T-helper 1 cell treated with Interleukin-12 subunit alpha and Interleukin-12 subunit beta and Interleukin-4 antibody, amounts not matched to agents 30 ng/mL and 1 ng/mL, for 36 hours (primary cell): ENCODE data around the gene ADCK1. TPM values are rescaled to one million over a fixed set of nuclear protein-coding genes. Genes with fewer than 3 reads are reported as not detected.
"Not testable (repeated sequence)": the region's sequence is repeated elsewhere in the genome, so short reads cannot be mapped to it uniquely, and the experiment has no call there.

ENCODE experiments used
- intact Hi-C: fragments of 100-400 bp; cut with micrococcal nuclease; formaldehyde crosslinking; loops from one replicate; pipeline ENCODE4 v1.15.1; 2024
- total RNA-seq: library from RNA; stranded (reverse); gene quantifications from 2 replicates; pipeline ENCODE4 v1.2.3, GENCODE V29; 2022

The ADCK1 gene
- total RNA-seq, 1 donor from 2014 or later, result 3.7 TPM

DNA sequence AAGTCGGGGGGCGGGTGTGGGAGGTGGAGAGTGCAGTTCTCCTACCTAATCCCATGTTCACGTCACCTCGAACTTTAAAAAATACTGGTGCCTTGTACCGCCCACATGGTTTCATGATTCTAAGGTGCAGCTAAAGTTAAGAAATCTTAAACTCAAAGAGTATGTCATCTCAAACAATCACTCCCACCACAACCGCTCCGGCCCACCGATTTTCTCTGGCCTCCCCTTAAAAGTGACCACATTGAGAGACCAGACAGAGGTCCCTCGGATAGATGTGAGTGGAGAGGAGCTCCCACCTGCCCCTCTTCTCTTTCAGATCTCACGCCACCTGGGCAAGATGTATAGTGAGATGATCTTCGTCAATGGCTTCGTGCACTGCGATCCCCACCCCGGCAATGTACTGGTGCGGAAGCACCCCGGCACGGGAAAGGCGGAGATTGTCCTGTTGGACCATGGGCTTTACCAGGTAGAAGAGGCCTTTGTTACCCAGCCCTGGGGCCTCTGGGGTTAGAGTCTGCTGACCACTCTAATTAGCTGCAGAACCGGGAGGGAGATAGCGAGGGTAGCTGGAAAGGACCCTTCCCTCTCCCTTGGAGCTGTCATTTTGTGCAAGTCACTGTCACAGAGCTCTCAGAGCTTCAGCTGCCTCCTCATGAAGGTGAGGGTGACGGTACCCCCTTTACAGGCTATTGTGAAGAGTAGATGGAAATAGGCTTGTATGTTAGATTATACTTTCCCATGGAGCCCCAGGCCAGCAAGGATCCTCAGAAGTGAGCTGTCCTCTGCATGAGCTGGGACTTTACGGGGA lies 124.4 kb downstream of the ADCK1 start:
- intact Hi-C loops, result no loop called here

DNA sequence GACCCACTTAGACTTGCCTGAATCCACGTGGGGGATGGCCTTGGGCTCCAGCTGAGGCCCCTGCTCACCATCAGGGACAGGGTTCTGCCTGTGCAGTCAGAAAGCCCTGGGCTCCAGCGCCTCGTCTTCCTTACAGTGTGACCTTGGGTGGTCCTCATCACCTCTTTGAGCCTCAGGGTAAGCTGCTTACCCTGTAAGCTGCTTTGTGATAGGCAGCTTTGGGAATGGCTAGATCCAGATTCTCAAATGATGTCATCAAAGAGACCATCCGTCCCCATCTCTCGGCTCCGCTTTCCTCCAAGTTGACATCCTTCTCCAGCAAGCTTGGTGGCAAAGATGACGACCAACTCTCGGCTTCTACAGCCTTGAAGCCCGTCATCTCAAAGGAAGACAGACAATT lies 127.0 kb downstream of the ADCK1 start:
- intact Hi-C loops, result no loop called here

DNA sequence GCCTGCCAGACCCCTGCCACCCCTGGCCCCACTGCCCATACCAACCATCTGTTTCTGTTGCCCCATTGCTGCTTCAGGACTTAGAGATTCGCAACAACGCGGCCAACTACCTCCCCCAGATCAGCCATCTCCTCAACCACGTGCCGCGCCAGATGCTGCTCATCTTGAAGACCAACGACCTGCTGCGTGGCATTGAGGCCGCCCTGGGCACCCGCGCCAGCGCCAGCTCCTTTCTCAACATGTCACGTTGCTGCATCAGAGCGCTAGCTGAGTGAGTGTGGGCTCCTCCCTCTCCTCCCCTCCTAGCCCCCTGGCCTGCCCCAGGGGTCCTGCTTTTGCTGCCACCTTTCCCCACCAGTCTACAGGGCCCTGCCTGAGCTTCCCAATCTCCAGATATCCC lies 131.5 kb downstream of the ADCK1 start:
- intact Hi-C loops, result no loop called here

DNA sequence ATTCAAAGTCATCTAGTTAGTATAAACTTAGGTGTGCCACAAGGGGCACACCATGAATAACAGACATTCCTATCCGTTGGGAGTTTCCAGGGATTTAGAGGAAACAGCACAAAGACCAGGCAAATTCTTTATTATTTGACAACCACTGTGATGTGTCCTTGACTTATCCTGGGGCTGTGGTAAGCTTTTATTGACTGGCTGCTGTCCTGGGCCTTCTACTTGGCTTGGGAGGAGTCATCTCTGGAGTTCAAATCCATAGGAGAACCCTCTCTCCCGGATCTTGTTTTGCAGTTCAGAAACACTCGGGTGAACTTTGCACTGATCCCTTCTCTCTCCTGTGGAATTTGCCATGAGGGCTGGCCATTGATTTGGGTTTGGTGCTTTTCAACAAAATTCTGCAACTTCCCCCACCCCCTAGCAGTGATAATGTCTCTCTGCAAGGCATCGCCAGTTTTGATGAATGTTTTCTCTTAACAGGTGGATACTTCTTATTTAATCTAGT lies 136.3 kb downstream of the ADCK1 start:
- intact Hi-C loops, result no loop called here

DNA sequence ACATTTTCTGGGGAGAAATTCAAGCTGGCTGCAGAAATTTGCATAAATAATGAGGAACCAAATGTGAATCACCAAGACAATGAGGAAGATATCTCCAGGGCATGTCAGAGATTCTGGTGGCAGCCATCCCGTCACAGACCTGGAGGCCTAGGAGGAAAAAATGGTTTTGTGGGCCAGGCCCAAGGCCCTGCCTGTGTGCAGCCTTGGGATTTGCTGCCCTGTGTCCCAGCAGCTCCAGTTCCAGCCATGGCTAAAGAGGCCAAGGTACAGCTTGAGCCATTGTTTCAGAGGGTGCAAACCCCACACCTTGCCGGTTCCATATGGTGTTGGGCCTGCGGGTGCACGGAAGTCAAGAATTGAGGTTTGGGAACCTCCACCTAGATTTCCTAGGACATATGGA lies 147.5 kb downstream of the ADCK1 start:
- intact Hi-C loops, result no loop called here

DNA sequence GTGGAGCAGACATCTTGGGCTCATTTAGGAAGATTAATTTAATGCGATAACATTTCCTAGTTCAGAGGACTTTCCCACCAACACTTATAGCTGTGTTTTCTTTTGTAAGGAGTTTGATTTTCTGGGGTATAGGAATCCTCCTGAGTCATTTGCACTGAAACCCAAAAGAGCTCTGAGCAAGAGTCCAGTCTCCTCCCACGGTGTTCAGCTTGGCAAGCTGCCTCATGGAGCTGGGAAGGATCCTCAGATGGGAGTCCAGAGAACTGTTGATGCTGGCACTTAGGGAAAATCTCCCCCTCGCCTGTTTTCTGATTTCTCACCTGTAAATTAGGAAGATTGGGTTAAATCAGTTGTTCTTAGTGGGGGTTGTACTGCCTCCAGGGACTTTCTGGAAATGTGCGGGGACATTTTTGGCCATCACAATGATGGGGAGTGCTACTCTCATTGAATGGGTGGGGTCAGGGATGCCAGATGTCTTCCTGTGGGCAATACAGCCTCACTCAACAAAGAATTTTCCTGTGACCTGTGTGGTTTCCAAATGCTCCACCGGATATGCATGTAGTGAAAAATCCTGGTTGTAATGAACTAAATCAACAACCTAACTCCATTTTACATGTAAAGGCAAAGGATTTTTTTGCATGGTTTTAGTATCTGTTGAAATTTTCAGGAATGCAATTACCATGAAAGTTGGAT lies 150.6 kb downstream of the ADCK1 start:
- intact Hi-C loops, result no loop called here

DNA sequence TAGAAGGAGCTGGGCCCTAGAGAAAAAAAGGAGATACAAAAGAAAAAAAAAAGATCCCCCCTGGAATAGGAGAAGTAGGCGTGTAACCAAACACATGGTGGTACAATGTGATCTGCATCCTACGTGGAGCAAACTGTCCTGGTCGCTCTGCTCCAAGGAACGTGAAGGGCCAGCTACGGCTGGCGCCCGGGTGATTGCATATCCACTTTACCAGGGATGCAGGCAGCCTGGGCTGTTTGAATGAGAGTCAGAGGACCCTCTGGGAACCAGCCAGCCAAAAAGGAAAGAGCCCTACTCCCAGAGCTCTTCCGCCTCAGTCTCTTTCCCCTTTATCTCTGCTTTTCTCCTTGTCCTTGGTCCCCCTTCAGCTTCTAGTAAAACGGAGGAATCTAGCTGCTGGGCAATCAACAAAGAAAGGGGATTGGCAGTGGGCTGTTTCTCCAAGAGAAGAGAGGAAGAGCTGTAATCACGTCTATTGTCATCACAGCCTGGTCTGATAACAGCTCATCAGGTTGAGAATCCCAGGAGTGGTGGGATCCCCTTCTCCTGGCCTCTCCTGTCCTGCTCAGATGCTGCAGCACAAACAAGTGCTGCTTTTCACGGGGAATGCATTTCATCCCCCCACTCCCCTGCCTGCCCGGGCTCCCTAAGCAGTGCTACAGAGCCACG lies 156.0 kb downstream of the ADCK1 start:
- intact Hi-C loops, result no loop called here

DNA sequence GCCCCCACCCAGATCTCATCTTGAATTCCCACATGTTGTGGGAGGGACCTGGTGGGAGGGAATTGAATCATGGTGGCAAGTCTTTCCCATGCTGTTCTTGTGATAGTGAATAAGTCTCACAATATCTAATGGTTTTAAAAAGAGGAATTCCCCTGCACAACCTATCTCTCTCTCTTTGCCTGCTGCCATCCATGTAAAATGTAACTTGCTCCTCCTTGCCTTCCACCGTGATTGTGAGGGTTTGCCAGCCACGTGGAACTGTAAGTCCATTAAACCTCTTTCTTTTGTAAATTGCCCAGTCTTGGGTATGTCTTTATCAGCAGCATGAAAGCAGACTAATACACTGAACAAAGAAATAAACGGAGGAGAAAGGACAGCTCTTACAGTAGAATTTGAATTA lies 159.8 kb downstream of the ADCK1 start:
- intact Hi-C loops, result not testable (repeated sequence)

DNA sequence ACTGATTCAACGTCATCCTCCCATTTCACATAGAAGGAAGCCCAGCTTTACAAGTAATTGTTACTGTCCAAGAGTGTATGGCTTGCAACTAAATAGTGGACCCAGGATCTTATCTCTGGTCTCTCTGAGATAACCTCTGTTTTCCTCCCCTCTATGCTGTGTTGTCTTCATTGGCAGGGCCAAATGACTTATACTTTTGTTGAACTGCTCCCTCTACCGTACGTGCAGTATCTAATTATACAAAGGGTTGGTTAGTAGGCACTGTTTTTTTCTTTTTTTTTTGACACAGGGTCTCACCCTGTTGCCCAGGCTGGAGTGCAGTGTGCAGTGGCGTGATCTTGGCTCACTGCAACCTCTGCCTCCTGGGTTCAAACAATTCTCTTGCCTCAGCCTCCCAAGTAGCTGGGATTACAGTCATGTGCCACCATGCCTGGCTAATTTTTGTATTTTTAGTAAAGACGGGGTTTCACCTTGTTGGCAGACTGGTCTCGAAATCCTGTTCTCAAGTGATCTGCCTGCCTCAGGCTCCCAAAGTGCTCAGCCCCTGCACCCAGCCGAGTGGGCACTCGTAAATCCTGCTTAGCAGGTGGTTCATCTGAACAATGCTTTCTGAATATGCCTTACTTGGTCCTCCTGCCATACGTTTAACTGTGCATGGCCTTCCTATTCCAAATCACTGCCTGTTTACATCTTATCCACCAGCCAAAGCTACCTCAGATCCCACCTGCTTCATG lies 162.1 kb downstream of the ADCK1 start:
- intact Hi-C loops, result no loop called here

DNA sequence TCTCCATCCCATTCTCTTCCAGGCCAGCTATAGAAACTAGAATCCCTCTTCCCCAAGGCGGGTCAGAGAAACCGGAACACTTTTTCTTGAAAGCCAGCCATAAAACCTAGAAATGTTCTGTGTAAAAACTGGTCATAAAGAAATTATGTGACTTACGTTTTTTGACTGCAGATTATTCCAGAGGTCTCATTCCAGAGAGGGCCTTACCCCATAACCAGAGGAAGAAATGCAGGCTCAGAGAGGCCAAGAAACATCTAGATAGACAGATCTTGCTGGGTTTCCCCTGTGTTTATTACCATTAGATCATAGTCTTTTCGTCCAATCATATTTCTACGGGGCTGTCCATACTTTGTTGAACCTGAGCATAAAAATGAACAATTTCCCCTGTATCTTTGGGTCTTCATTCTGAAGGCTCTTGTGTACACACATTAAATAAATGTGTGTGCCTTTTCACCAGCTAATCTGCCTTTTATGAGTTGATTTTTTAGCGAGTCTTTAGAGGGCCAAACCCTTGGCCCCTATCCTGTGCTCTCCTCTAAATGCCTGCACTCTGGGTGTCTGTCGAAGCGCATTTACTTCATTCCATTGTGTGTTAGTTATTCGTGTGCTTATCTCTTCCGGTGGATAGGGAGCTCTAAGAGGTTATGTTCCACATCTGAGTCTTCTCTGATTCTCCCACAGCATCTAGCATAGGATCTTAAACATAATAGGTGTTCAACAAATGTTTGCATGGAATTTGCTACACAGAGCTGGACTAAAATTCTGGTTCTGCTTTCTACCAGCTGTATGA lies 163.0 kb downstream of the ADCK1 start:
- intact Hi-C loops, result no loop called here

DNA sequence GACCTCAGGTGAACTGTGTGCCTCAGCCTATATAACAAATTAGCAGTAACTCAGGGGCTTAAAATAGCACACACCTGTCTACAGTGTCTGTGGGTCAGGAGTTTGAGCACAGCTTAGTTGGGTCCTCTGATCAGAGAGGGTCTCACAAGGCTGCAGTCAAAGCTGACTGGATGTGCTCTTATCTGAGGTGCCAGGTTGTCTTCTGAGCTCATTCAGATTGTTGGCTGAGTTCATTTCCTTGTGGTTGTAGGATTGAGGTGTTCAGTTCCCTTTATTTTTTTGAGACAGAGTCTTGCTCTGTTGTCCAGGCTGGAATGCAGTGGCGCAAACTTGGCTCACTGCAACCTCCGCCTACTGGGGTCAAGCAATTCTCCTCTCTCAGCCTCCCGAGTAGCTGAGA lies 164.7 kb downstream of the ADCK1 start:
- intact Hi-C loops, result no loop called here

DNA sequence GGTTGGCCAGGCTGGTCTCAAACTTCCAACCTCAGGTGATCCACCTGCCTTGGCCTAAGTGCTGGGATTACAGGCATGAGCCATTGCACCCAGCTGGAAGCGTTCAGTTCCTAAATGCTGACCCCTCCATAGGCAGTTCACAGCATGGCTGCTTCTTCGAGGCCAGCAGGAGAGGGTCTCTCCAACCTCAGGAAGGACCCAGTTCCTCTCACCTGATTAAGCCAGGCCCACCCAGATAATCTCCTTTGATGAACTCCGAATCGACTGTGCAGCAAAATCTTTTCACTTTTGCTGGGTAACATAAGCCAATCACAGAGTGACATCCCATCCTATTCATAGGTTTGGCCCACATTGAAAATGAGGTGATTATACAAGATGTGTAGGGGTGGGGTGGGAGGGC lies 165.1 kb downstream of the ADCK1 start:
- intact Hi-C loops, result loop anchor here (5.0 kb wide), 1 partner anchor 508 kb away; the partner anchor contains the start of genes AHSA1 and VIPAS39

DNA sequence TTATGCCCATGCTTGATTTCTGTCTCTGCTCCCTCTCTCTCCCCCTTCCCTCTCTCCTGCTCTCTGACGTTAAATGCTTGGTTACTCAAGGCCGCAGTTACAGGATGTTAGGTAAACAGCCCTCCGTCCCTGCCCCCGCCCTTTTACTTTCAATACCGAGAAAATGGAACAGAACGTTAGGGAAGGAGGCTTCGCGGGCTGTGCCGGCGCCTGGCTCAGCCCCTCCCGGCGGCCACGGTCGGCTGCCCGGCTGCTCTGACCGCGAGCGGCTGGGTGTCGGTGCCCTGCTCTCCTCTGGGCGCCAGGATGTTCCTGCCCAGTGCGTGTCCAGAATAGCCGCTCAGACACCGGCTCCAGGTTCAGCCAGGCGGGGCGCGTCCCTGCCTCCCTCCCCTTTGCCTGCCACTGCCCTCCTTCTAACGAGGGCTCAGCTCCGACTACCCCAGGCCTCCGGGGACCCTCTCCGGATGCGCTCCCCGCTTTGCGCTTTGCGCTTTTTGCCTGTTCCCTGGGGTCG lies 166.1 kb downstream of the ADCK1 start:
- intact Hi-C loops, result loop anchor here (1.0 to 5.0 kb wide), 2 partner anchors 39 to 509 kb away; partner anchors contain the start of genes AHSA1 and VIPAS39

DNA sequence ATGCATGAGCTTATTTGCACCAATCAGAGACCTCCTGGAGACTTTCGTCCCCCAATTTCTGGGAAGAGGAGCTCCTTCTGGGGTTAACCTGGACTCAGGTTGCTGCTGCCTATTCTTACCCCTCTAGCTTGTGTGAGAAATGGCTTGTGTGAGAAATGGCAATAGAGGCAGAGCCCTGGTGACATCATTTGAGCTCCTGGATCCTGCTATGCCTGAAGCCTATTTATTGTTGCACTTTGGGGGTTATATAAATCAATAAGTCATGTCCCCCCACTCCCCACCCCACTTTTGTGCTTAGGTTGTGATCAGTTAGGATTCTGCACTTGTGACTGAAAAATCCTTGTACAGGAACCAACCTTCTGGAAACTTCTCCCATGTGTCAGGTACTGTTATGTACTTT lies 167.2 kb downstream of the ADCK1 start:
- intact Hi-C loops, result loop anchor here (5.0 kb wide), 1 partner anchor 510 kb away; the partner anchor contains the start of genes AHSA1 and VIPAS39

DNA sequence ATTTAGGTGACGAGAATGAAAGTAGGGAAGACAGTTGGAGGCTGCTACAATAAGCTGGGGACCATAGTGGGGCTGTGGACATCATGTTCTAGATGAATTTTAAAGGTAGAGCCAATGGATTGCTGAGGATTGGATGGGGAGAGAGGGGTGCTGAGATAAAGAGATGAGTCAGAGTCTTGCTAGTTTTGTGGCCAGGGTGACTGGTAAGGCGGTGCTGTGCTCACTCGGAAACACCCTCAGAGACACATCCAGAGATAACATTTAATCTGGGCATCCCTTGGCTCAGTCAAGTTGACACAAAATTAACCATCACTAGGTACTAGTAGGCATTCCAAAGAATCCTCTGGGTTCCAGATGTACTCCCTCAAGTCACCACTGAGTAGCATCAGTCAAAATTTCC lies 170.7 kb downstream of the ADCK1 start:
- intact Hi-C loops, result no loop called here

DNA sequence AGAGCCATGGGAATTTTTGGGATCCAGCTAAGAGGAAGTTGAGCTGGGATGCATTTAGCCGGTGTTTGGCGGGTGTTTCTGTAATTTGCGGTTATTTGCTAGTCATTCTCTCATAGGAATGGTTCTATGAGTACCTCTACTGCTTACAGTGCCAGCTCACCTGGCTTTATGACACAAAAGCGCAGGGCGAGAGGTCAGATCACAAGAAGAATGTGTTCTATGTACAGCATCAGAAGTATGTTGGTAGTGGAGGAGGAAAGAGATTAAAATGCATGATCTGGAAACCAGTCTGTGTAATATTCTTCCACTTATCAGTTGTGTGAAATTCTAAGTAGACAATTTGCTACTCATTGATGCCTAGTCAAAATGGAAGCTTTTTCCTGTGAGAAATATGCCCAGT lies 173.3 kb downstream of the ADCK1 start:
- intact Hi-C loops, result no loop called here

DNA sequence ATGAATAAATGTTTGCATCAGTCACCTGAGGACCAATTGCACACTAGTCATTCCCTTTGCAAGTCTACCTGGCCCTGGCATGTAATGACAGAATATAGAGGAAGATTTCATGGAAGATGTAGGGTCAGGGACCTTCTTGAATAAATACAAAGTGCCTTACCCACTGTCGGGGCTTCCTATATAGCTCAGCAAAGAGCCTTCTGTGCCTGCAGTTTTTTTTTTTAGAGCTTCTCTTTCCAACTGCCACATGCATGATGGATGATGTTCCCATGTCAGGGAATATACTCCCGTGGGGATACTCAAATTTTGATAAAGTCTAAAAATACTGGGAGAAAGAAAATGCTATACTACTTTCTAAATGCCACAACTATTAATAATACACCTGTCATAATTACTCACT lies 176.7 kb downstream of the ADCK1 start:
- intact Hi-C loops, result no loop called here

DNA sequence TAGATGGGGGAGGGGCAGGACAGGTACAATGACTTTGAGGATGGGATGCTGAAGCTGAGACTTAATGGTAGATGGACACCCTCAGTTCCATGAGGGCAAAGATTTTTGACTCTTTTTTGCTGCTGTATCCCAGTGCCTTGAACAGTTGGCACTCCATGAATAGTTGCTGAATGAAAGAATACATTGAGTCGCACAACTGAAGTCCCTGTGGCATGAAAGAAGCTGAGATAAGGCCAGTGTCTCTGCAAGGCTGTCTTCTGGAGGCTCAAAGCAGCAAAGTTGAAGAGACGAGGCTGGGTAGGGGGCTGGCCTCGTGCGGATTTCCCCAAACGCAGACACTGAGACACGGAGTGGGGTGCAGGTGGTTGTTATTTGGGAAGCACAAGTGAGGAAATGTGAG lies 179.3 kb downstream of the ADCK1 start:
- intact Hi-C loops, result no loop called here

DNA sequence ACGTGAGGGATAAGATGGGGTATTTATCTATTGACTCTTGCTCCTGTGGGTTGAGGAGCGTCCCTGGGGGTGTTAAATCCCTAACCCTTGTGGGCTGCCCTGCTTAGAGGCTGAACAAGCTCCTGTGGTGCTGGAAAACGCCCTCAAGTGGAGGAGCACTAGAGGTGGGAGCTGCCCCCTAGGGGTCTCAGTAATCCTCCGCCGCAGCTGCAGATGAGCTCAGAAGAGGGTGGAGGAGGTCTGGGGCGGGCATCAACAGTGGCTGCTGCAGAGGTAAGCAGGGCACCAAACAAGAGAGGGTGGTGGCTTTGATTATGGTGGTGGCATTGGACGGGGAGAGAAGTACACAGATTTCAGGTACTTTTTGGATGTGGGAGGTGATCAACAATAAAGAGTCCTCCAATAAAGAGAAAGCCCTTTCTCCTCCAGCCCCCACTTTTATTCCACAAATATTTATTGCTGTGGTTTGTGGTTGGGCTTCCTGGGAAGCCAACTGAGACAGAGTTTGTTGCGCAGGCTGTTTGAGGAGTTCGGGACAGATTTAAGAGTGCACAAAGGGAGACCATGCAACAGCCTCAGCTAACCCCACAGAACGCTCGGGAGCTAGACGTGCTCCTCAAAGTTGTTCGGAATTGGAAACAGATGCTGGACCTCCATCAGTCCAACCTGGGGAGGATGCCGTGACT lies 179.9 kb downstream of the ADCK1 start:
- intact Hi-C loops, result no loop called here
